Panc1 (cell line): ENCODE measurements around the gene GPR37L1. TPM values are rescaled to one million over a fixed set of nuclear protein-coding genes. Genes with fewer than 3 reads are reported as not detected.

Experiments used
- ATAC-seq: fragments of 200-7000 bp; cut with Tn5 transposase; 2 replicates; pipeline ENCODE4 v1.9.1; 2020; ENCODE audit warnings: mild to moderate bottlenecking, moderate library complexity
- BruUV-seq: library from RNA; stranded (reverse); fragments of 400-500 nt; replicated peaks from 2 replicates; lab custom pipeline; 2021; lab: Mats Ljungman, UMichigan
- CTCF ChIA-PET: fragments of 300-600 bp; sonication (Branson Sonifier 250); formaldehyde crosslinking; loops from one replicate; lab custom pipeline; 2022; ENCODE audit warnings: antibody characterized with exemption; lab: Charles Lee
- POLR2A ChIA-PET: fragments of 300-600 bp; sonication (Branson Sonifier 250); formaldehyde crosslinking; loops from one replicate; lab custom pipeline; 2022; ENCODE audit warnings: antibody characterized with exemption; lab: Charles Lee
- DNase-seq: peaks from one replicate; pipeline ENCODE4 v3.0.0-alpha.2; 2010; ENCODE audit warnings: low read depth, low spot score
- H3K27ac ChIP-seq: 2 replicates; pipeline ENCODE4 v1.5.1; 2011; ENCODE audit warnings: mild to moderate bottlenecking, low read length, inconsistent platforms
- H3K27me3 ChIP-seq: fragments of 200-500 bp; sonication (Bioruptor generic); 2 replicates; pipeline ENCODE4 v1.6.0; 2014; ENCODE audit warnings: low read length, inconsistent platforms; ENCODE audit not compliant: control insufficient read depth, insufficient read depth
- H3K36me3 ChIP-seq: fragments of 200-500 bp; sonication (Bioruptor generic); 2 replicates; pipeline ENCODE4 v1.5.1; 2014; ENCODE audit warnings: inconsistent platforms, mild to moderate bottlenecking, low read length, moderate library complexity; ENCODE audit not compliant: control insufficient read depth, insufficient read depth
- H3K4me1 ChIP-seq: 2 replicates; pipeline ENCODE4 v1.5.1; 2011; ENCODE audit warnings: inconsistent platforms, mild to moderate bottlenecking, low read length, moderate library complexity; ENCODE audit not compliant: control insufficient read depth, insufficient read depth
- H3K4me3 ChIP-seq, 2 experiments: 2 replicates each; pipeline ENCODE4 v1.5.1; 2011 to 2012; ENCODE audit warnings: low read depth in 2 of 2, low read length in 2 of 2, mild to moderate bottlenecking in 2 of 2, inconsistent platforms in 1 of 2, moderate library complexity in 1 of 2
- H3K9me3 ChIP-seq: fragments of 200-500 bp; sonication (Bioruptor generic); 2 replicates; pipeline ENCODE4 v1.5.1; 2014; ENCODE audit warnings: low read depth, mild to moderate bottlenecking, inconsistent platforms, low read length, moderate library complexity; ENCODE audit not compliant: control insufficient read depth, insufficient read depth
- POLR2AphosphoS5 ChIP-seq: IDR thresholded peaks from 2 replicates; pipeline ENCODE4 v1.6.1; 2012; ENCODE audit warnings: mild to moderate bottlenecking, low read depth, low read length, moderate library complexity
- SIN3A ChIP-seq: IDR thresholded peaks from 2 replicates; pipeline ENCODE4 v1.6.1; 2012; ENCODE audit warnings: low read depth, mild to moderate bottlenecking, low read length, moderate library complexity, borderline replicate concordance; ENCODE audit not compliant: insufficient read depth
- TCF7L2 ChIP-seq: IDR thresholded peaks from 2 replicates; pipeline ENCODE4 v1.6.1; 2011; ENCODE audit warnings: mild to moderate bottlenecking, low read depth, low read length, inconsistent platforms
- in situ Hi-C: cut with HindIII; loops from 2 replicates; pipeline ENCODE4 v1.10.0; 2016; ENCODE audit warnings: low sequenced_read_pairs, low pct_unique_long_range_greater_than_20kb
- intact Hi-C: fragments of 100-400 bp; cut with micrococcal nuclease; formaldehyde crosslinking; loops from one replicate; pipeline ENCODE4 v1.10.0; 2022; ENCODE audit not compliant: unreplicated experiment
- total RNA-seq: library from RNA; stranded (reverse); gene quantifications from one replicate; pipeline ENCODE4 v1.2.1, GENCODE V29; 2021; ENCODE audit not compliant: unreplicated experiment
- TF ChIP-seq, protein P1 (sequence below): fragments of 450-650 bp; IDR thresholded peaks from 2 replicates; pipeline ENCODE4 v1.5.1; 2017; ENCODE audit warnings: mild to moderate bottlenecking
- TF ChIP-seq, protein P2 (sequence below), 2 experiments: IDR thresholded peaks; 2 replicates each; pipeline ENCODE4 v1.6.1; 2011 to 2012; ENCODE audit warnings: low read depth in 2 of 2, control low read depth in 1 of 2, low read length in 1 of 2, mild to moderate bottlenecking in 1 of 2, moderate library complexity in 1 of 2; ENCODE audit not compliant: insufficient read depth in 1 of 2

The GPR37L1 gene
- total RNA-seq, 1 experiment from 2014 or later: 0.44 TPM

DNA sequence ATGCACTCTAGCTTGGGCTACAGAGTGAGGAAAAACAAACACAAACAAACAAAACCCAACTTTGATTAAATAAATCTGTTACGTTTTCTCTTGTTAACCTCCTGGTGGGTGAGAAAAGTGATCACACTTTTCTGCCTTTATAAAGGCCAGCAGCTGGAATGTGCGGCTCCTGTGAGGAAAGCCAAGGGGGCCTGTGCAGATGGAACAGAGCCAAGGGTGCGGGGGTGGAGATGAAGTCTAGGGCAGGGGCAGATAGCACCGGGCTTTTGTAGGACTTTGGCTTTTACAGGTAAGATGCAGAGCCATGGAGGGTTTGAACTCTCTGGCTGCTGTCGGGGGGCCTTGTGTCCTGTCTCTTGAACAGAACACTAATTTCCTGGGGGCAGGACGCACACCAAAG lies 40.7 kb upstream of the GPR37L1 start:
- Histone ChIP-seq H3K27ac (peak overlapping the region; percentile 7), H3K9me3 (no peaks in the 10 kb centered on the region), H3K4me3 (no peak overlapping the region), H3K36me3 (no peaks in the 10 kb centered on the region), H3K4me1 (peaks cover 21% of the 10 kb centered on the region), H3K27me3 (no peaks in the 10 kb centered on the region)
- intact Hi-C loops: no loop called here
- CTCF ChIA-PET: no interaction called here
- DNase-seq: no peak
- no peak for TF ChIP-seq POLR2AphosphoS5
- TF ChIP-seq, protein P1, sequence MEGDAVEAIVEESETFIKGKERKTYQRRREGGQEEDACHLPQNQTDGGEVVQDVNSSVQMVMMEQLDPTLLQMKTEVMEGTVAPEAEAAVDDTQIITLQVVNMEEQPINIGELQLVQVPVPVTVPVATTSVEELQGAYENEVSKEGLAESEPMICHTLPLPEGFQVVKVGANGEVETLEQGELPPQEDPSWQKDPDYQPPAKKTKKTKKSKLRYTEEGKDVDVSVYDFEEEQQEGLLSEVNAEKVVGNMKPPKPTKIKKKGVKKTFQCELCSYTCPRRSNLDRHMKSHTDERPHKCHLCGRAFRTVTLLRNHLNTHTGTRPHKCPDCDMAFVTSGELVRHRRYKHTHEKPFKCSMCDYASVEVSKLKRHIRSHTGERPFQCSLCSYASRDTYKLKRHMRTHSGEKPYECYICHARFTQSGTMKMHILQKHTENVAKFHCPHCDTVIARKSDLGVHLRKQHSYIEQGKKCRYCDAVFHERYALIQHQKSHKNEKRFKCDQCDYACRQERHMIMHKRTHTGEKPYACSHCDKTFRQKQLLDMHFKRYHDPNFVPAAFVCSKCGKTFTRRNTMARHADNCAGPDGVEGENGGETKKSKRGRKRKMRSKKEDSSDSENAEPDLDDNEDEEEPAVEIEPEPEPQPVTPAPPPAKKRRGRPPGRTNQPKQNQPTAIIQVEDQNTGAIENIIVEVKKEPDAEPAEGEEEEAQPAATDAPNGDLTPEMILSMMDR: no peak
- TF ChIP-seq, protein P2, sequence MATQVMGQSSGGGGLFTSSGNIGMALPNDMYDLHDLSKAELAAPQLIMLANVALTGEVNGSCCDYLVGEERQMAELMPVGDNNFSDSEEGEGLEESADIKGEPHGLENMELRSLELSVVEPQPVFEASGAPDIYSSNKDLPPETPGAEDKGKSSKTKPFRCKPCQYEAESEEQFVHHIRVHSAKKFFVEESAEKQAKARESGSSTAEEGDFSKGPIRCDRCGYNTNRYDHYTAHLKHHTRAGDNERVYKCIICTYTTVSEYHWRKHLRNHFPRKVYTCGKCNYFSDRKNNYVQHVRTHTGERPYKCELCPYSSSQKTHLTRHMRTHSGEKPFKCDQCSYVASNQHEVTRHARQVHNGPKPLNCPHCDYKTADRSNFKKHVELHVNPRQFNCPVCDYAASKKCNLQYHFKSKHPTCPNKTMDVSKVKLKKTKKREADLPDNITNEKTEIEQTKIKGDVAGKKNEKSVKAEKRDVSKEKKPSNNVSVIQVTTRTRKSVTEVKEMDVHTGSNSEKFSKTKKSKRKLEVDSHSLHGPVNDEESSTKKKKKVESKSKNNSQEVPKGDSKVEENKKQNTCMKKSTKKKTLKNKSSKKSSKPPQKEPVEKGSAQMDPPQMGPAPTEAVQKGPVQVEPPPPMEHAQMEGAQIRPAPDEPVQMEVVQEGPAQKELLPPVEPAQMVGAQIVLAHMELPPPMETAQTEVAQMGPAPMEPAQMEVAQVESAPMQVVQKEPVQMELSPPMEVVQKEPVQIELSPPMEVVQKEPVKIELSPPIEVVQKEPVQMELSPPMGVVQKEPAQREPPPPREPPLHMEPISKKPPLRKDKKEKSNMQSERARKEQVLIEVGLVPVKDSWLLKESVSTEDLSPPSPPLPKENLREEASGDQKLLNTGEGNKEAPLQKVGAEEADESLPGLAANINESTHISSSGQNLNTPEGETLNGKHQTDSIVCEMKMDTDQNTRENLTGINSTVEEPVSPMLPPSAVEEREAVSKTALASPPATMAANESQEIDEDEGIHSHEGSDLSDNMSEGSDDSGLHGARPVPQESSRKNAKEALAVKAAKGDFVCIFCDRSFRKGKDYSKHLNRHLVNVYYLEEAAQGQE (IDR thresholded peaks at IDR 0.05; ENCODE audit: insufficient read depth in 1 of 2, low read depth in 2 of 2, low read length in 1 of 2): no peak
- no peak for TF ChIP-seq SIN3A
- BruUV-seq: no TSS peak
- no peak for ATAC-seq
- POLR2A ChIA-PET: no interaction called here
- in situ Hi-C loops: no loop called here

DNA sequence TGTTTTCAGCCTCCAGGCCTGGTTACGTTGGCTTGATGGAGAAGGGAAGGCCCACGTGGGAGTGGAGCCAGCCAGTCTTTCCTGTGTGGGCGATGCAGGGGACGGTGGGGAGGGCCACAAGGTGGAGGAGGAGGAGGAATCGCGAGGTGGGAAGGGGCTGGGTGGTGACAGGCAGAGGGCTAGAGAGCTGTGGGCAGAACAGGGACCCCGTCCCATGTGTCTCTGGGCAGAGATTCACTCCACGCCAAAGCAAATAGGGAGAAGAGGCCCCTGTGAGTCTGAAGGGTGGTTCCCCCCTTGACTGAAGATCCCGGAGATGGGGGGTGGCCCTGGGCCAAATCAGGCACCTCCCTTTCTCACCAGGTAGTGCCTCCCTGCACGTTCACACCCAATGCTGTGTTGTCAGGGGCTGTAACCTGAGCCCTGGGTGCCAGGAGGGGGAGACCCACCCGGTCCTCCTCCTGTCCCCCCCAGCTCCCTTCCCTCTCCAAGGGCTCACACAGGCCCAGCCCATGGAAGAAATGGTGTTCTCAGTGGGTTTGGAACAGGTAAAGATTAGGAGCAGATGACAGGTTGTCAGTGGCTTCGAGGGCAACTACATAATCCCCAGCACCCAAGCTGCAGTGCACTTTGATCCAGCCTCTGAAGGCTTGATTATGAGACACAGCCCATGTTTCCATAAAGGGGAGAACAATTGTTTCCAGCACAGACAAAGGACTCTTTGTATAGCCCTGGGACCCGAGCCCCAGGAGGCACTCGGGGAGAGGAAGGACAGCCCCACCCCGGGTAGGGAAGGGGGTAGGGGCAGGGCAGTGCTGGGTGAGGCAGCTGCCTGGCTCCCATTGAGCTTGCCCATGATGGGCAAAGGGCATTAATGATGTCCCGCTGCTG lies 37.7 kb upstream of the GPR37L1 start:
- ATAC-seq (peak; percentile 60), DNase-seq (no peak)
- Histone ChIP-seq H3K9me3 (no peaks in the 10 kb centered on the region), H3K4me1 (peaks cover 21% of the 10 kb centered on the region), H3K4me3 (no peak overlapping the region), H3K27ac (peak overlapping the region; percentile 36), H3K36me3 (no peaks in the 10 kb centered on the region), H3K27me3 (no peaks in the 10 kb centered on the region)
- intact Hi-C loops: no loop called here
- BruUV-seq: no TSS peak
- TF ChIP-seq, protein P2 (IDR thresholded peaks at IDR 0.05; ENCODE audit: insufficient read depth in 1 of 2, low read depth in 2 of 2, low read length in 1 of 2): no peak
- TF ChIP-seq TCF7L2 (no peak), SIN3A (no peak), POLR2AphosphoS5 (no peak)
- TF ChIP-seq, protein P1: no peak
- ChIA-PET POLR2A (no interaction called here), CTCF (no interaction called here)
- in situ Hi-C loops: no loop called here
